Liver (tissue), 3 donors: ENCODE data around the gene FAU.

Experiments
- CTCF ChIP-seq: fragments of 150-350 bp; IDR thresholded peaks from 2 replicates; pipeline ENCODE4 v1.5.1; 2017; ENCODE audit warnings: improper control_type of control experiment, low read depth, low read length; ENCODE audit not compliant: missing input control
- TAF1 ChIP-seq: conservative IDR thresholded peaks from 2 replicates; pipeline ENCODE4 v1.6.1; 2016; ENCODE audit warnings: antibody characterized with exemption, mild to moderate bottlenecking
- donor health status: healthy.
- donor health status: healthy.

- TF ChIP-seq CTCF = no peak
- no peak for TF ChIP-seq TAF1
Observed at GRCh38 chr11:65119670-65119995, 2.3 kb downstream of the FAU start.
